ENCODE results near the gene TRAP1. TPM values are rescaled to one million over a fixed set of nuclear protein-coding genes. Genes with fewer than 3 reads are reported as not detected.

Gene TRAP1
- total RNA-seq, 1 experiment from 2014 or later: 382 TPM

DNA sequence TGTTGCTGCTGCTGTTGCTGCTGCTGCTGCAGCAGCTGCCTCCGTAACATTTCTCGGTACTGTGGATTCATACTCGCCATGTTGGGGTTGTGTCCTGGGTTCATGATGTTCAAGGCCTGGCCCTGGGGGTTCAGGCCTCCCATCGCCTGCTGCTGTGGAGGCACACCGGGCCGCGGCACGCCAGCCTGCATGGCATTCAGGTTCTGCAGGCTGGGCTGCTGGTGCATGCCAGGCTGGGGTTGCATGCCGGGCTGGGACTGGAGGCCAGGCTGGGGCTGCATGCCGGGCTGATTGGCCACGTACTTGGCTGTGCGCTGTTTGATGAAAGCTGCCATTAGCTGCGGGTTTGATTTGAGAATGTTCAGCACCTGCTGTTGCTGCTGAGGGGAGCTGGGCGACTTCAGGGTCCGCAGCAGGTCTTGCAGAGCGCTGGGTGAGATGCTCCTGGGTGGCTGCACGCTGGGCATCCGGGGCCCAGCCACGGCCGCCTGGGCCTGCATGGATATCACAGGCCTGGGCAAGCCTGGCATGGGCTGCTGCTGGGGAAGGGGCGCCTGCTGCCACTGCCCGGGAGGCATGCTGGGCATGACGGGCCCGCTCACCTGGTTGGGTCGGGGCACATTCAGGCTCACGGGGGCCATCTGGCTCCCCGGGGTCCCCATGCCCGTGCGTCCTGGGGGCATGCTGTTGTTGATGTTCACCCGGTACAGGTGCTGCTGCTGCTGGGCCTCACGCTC lies 11.3 kb upstream of the TRAP1 start:
- ATAC-seq: no peak
- CTCF ChIA-PET: no interaction called here

GRCh38 chr16:3727806-3728381 lies 10.6 kb upstream of the TRAP1 start:
- Histone ChIP-seq H3K27ac (ENCODE audit: low read length) (no peak overlapping the region), H3K9ac (ENCODE audit: low read length) (no peak overlapping the region), H2AFZ (ENCODE audit: low read length) (no peak overlapping the region), H3K4me2 (ENCODE audit: low read length) (no peak overlapping the region), H3K27me3 (ENCODE audit: low read length) (no peaks in the 10 kb centered on the region), H3K79me2 (ENCODE audit: low read length) (no peaks in the 10 kb centered on the region), H4K20me1 (ENCODE audit: low read length) (no peaks in the 10 kb centered on the region), H3K36me3 (ENCODE audit: low read depth, low read length) (peaks cover 5% of the 10 kb centered on the region; the same call in 1 of the 2 replicates), H3K9me2 (replicated peaks; ENCODE audit: low read length) (no peaks in the 10 kb centered on the region), H3K4me3 (ENCODE audit: low read length) (no peak overlapping the region), H3K9me3 (ENCODE audit: low read length) (no peaks in the 10 kb centered on the region), H3K4me1 (ENCODE audit: insufficient read depth, low read length) (no peaks in the 10 kb centered on the region), H3F3A (ENCODE audit: low read length, unreplicated experiment) (no peaks in the 10 kb centered on the region)
- TF ChIP-seq CTCF (conservative IDR thresholded peaks at IDR 0.05; ENCODE audit: low read depth, low read length) (no peak), EZH2 (IDR thresholded peaks at IDR 0.05; ENCODE audit: low read length, unreplicated experiment) (no peak), EZH2phosphoT487 (IDR thresholded peaks at IDR 0.05; ENCODE audit: borderline replicate concordance, low read length) (no peak)
- ATAC-seq (no peak), DNase-seq (no peak)
- ChIA-PET CTCF (no interaction called here), POLR2A (ENCODE audit: unreplicated experiment) (no interaction called here)
- intact Hi-C loops (cut with micrococcal nuclease): no loop called here
- no TSS peak for BruUV-seq (replicated peaks)

More for the DNA sequence above, 11.3 kb upstream of the TRAP1 start:
- POLR2A ChIA-PET (ENCODE audit: unreplicated experiment): no interaction called here
- no peak overlapping the region for H3K4me3 ChIP-seq (ENCODE audit: low read length)
- intact Hi-C loops (cut with micrococcal nuclease): no loop called here
- H3K79me2 ChIP-seq (ENCODE audit: low read length): no peaks in the 10 kb centered on the region
- H3K27ac ChIP-seq (ENCODE audit: low read length): no peak overlapping the region
- no peak overlapping the region for H3K4me2 ChIP-seq (ENCODE audit: low read length)
- H3K4me1 ChIP-seq (ENCODE audit: insufficient read depth, low read length): no peaks in the 10 kb centered on the region
- H2AFZ ChIP-seq (ENCODE audit: low read length): no peak overlapping the region
- H3K9me2 ChIP-seq (replicated peaks; ENCODE audit: low read length): no peaks in the 10 kb centered on the region
- no peaks in the 10 kb centered on the region for H3K9me3 ChIP-seq (ENCODE audit: low read length)
- no peak for TF ChIP-seq CTCF (conservative IDR thresholded peaks at IDR 0.05; ENCODE audit: low read depth, low read length)
- TF ChIP-seq EZH2phosphoT487 (IDR thresholded peaks at IDR 0.05; ENCODE audit: borderline replicate concordance, low read length): no peak
- no peak for TF ChIP-seq EZH2 (IDR thresholded peaks at IDR 0.05; ENCODE audit: low read length, unreplicated experiment)
- no peaks in the 10 kb centered on the region for H3F3A ChIP-seq (ENCODE audit: low read length, unreplicated experiment)
- no peak overlapping the region for H3K9ac ChIP-seq (ENCODE audit: low read length)
- no TSS peak for BruUV-seq (replicated peaks)
- no peak for DNase-seq
- H4K20me1 ChIP-seq (ENCODE audit: low read length): no peaks in the 10 kb centered on the region
- H3K36me3 ChIP-seq (ENCODE audit: low read depth, low read length): peaks cover 5% of the 10 kb centered on the region; the same call in 1 of the 2 replicates
- no peaks in the 10 kb centered on the region for H3K27me3 ChIP-seq (ENCODE audit: low read length)

Measured in PC-3 (cell line).